ENCODE data around the gene CXXC1.
"Not testable (repeated sequence)": the region's sequence is repeated elsewhere in the genome, so short reads cannot be mapped to it uniquely, and the experiment has no call there.

CXXC1 gene

DNA sequence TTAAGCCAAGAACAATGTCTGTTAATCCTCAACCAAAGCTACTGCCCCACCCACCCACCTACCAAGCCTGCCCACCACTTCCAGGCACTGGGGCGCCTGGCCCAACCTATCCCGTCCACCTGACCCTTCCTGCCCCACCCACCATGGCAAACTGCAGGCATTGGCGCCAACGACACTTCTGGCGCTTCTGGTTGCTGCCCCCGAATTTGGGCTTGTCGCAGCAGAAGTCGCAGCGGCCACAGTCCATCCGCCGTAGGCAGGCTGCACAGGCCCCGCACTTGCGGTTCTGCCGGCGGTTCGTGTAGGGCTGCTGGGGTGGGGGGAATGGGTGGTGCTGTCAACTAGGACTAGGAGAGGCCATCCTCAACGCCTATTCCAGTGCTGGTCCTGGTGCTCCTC lies 13.4 kb downstream of the CXXC1 start:
- H3K27me3 Mint-ChIP-seq = no peaks in the 10 kb centered on the region
- H3K4me1 Mint-ChIP-seq (ENCODE audit: low read depth) = peaks cover 11% of the 10 kb centered on the region
- no peak for DNase-seq
- no peak overlapping the region for H3K4me3 Mint-ChIP-seq
- H3K9me3 Mint-ChIP-seq = no peaks in the 10 kb centered on the region
- peaks cover 91% of the 10 kb centered on the region for H3K36me3 Mint-ChIP-seq (ENCODE audit: low read depth)
- no peak overlapping the region for H3K27ac Mint-ChIP-seq

GRCh38 chr18:50273203-50274043 lies 14.1 kb downstream of the CXXC1 start:
- no peak overlapping the region for H3K4me3 Mint-ChIP-seq
- no peak for DNase-seq
- H3K4me1 Mint-ChIP-seq (ENCODE audit: low read depth) = peaks cover 10% of the 10 kb centered on the region
- H3K27ac Mint-ChIP-seq = no peak overlapping the region
- H3K27me3 Mint-ChIP-seq = no peaks in the 10 kb centered on the region
- H3K9me3 Mint-ChIP-seq = no peaks in the 10 kb centered on the region
- peaks cover 90% of the 10 kb centered on the region for H3K36me3 Mint-ChIP-seq (ENCODE audit: low read depth)

DNA sequence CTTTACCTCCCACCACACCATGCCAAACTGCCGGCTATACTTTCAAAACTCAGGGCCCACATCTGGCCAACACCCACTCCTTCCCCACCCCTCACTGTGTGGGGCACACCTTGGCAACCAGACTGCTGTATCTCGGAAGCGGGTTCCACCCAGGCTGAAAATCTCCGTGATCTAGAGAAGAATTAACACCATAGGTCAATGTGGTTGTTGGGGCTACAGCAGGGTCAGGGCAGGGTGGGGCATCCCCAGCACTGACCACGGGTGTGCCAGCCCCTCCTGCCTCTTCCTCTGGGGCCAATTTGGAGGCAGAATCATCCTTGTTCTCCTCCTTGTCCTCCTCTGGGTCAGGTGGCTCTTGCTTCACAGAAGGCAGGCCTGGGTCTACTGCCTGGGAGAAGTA lies 14.9 kb downstream of the CXXC1 start:
- no peaks in the 10 kb centered on the region for H3K27me3 Mint-ChIP-seq
- H3K4me3 Mint-ChIP-seq = no peak overlapping the region
- no peaks in the 10 kb centered on the region for H3K9me3 Mint-ChIP-seq
- DNase-seq = no peak
- H3K4me1 Mint-ChIP-seq (ENCODE audit: low read depth) = peaks cover 16% of the 10 kb centered on the region
- peaks cover 86% of the 10 kb centered on the region for H3K36me3 Mint-ChIP-seq (ENCODE audit: low read depth)
- H3K27ac Mint-ChIP-seq = peak overlapping the region; percentile 29

DNA sequence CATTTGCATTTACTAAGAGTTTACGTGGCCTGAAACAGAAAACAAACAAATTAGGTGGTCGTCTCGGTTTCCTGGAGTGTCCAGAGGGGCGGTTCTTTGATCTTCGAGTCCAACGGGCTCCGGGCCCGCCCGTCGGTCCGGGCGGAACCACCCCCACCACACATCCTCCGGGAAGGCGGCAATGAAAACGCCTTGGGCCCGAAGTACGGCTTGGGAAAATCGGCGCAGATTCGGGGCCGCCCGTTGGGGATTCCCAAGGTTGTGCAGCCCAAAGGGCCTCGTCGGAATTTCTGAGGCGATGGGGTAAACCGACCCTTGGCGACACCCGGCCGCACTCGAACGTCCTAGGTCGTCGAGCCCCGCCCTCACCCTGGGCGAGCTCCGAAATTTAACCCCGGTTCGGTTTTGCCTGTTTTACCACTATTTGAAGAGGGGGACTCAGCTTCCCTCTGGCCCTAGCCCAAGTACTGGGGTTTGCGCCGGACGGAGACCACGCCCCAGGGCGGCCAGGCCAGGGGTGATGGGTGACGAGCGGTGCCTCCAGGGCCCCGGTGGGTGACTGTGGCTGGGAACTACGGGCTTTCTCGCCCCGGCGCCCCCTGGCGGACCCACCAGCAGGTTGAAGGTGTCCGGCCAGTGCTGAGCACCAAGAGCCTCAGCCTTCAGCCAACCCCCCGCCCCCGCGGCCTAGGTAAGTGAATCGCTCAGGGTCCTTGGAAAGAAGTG lies 19.3 kb downstream of the CXXC1 start:
- H3K36me3 Mint-ChIP-seq (ENCODE audit: low read depth) = peaks cover 50% of the 10 kb centered on the region
- peak overlapping the region; percentile 74 for H3K4me3 Mint-ChIP-seq
- no peaks in the 10 kb centered on the region for H3K27me3 Mint-ChIP-seq
- H3K27ac Mint-ChIP-seq = peak overlapping the region; percentile 77
- H3K4me1 Mint-ChIP-seq (ENCODE audit: low read depth) = peaks cover 37% of the 10 kb centered on the region
- H3K9me3 Mint-ChIP-seq = no peaks in the 10 kb centered on the region
- peak; percentile 87 for DNase-seq

- H3K4me1 Mint-ChIP-seq (ENCODE audit: low read depth) = peaks cover 37% of the 10 kb centered on the region
- no peaks in the 10 kb centered on the region for H3K9me3 Mint-ChIP-seq
- H3K36me3 Mint-ChIP-seq (ENCODE audit: low read depth) = peaks cover 31% of the 10 kb centered on the region
- peak within 1 kb of the TSS; percentile 85 for H3K27ac Mint-ChIP-seq
- H3K4me3 Mint-ChIP-seq = peak within 1 kb of the TSS; percentile 80
- DNase-seq = peak; percentile 90
- no peaks in the 10 kb centered on the region for H3K27me3 Mint-ChIP-seq
These were observed 21.2 kb downstream of the CXXC1 start, which contains the start of gene CFAP53 for GRCh38 chr18:50266248-50266704. CFAP53 (minus strand) TSS chr18:50266495; CDS start chr18:50266404, 91 bp downstream.

- DNase-seq = no peak
- Mint-ChIP-seq H3K36me3 (ENCODE audit: low read depth) (peaks cover 6% of the 10 kb centered on the region), H3K4me3 (no peak overlapping the region), H3K4me1 (ENCODE audit: low read depth) (peaks cover 24% of the 10 kb centered on the region), H3K27me3 (no peaks in the 10 kb centered on the region), H3K9me3 (no peaks in the 10 kb centered on the region), H3K27ac (no peak overlapping the region)
These were observed 24.5 kb downstream of the CXXC1 start for GRCh38 chr18:50262977-50263376.

DNA sequence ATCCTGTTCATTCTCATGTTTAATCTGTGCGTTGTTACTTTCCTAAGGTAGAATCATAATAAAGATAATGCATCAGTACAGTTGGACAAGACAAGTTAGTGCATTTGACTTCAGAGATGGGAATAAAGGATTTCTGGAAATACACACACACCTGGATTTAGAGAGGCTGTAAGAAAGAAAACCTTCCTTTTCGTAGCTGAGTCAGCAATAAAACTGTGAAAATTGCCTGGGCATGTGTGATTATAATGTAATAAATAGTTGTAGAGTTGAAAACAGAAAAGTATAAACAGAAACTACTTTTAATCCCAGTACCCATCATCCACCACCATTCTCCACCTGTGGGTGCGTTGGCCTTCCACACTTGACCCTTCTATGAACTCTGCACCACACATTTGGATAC lies 36.6 kb downstream of the CXXC1 start:
- Mint-ChIP-seq H3K27ac (no peak overlapping the region), H3K36me3 (ENCODE audit: low read depth) (no peaks in the 10 kb centered on the region), H3K27me3 (no peaks in the 10 kb centered on the region), H3K4me1 (ENCODE audit: low read depth) (peaks cover 2% of the 10 kb centered on the region), H3K9me3 (no peaks in the 10 kb centered on the region), H3K4me3 (no peak overlapping the region)
- DNase-seq = no peak

GRCh38 chr18:50249576-50249975 lies 37.9 kb downstream of the CXXC1 start:
- H3K27me3 Mint-ChIP-seq = no peaks in the 10 kb centered on the region
- H3K36me3 Mint-ChIP-seq (ENCODE audit: low read depth) = no peaks in the 10 kb centered on the region
- no peaks in the 10 kb centered on the region for H3K9me3 Mint-ChIP-seq
- H3K27ac Mint-ChIP-seq = no peak overlapping the region
- peaks cover 2% of the 10 kb centered on the region for H3K4me1 Mint-ChIP-seq (ENCODE audit: low read depth)
- no peak overlapping the region for H3K4me3 Mint-ChIP-seq
- no peak for DNase-seq

GRCh38 chr18:50247561-50247960 lies 39.9 kb downstream of the CXXC1 start:
- peaks cover 2% of the 10 kb centered on the region for H3K4me1 Mint-ChIP-seq (ENCODE audit: low read depth)
- no peak for DNase-seq
- H3K36me3 Mint-ChIP-seq (ENCODE audit: low read depth) = no peaks in the 10 kb centered on the region
- no peak overlapping the region for H3K4me3 Mint-ChIP-seq
- H3K27me3 Mint-ChIP-seq = no peaks in the 10 kb centered on the region
- H3K27ac Mint-ChIP-seq = no peak overlapping the region
- H3K9me3 Mint-ChIP-seq = peaks cover under 1% of the 10 kb centered on the region

DNA sequence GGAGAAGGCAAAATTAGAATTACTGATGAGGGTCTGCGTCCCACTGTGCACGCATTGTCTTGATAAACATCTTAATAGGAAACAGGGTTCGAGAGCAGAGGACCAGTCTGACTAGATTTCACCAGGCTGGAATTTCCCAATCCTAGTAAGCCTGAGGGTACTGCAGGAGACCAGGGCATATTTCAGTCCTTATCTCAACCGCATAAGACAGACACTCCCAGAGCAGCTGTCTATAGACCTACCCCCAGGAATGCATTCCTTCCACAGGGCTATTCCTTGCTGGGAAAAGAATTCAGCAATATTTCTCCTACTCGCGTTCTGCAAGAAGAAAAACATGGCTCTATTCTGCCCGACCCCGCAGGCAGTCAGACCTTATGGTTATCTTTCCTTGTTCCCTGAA lies 45.7 kb downstream of the CXXC1 start:
- not testable (repeated sequence) for H3K4me3 Mint-ChIP-seq; H3K27ac Mint-ChIP-seq; H3K4me1 Mint-ChIP-seq (ENCODE audit: low read depth)

DNA sequence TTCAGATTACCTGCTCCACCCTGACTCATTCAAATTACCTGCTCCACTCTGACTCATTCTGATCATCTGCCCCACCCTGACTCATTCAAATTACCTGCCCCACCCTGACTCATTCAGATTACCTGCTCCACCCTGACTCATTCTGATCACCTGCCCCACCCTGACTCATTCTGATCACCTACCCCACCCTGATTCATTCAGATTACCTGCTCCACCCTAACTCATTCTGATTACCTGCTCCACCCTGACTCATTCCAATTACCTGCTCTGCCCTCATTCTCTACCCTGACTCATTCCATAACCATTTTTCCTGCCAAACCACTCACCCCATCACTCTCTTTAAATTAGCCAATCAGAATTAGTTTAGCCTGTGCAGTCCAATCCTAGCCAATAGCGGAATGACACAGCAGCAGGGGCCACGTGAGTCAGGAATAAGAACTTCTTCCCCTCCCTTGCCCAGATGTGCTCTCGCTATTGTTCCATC lies 47.4 kb downstream of the CXXC1 start:
- peaks cover 5% of the 10 kb centered on the region for H3K36me3 Mint-ChIP-seq (ENCODE audit: low read depth)
- peaks cover 8% of the 10 kb centered on the region for H3K4me1 Mint-ChIP-seq (ENCODE audit: low read depth)
- peaks cover 27% of the 10 kb centered on the region for H3K9me3 Mint-ChIP-seq
- DNase-seq = no peak
- no peak overlapping the region for H3K4me3 Mint-ChIP-seq
- H3K27me3 Mint-ChIP-seq = peaks cover 8% of the 10 kb centered on the region
- peak overlapping the region; percentile 51 for H3K27ac Mint-ChIP-seq

More for the DNA sequence above, 45.7 kb downstream of the CXXC1 start:
- DNase-seq; H3K27me3 Mint-ChIP-seq; H3K36me3 Mint-ChIP-seq (ENCODE audit: low read depth): not testable (repeated sequence)
- H3K9me3 Mint-ChIP-seq = peaks cover 27% of the 10 kb centered on the region

GRCh38 chr18:50232419-50232818 lies 55.1 kb downstream of the CXXC1 start:
- no peaks in the 10 kb centered on the region for H3K36me3 Mint-ChIP-seq (ENCODE audit: low read depth)
- H3K9me3 Mint-ChIP-seq = no peaks in the 10 kb centered on the region
- peaks cover 6% of the 10 kb centered on the region for H3K4me1 Mint-ChIP-seq (ENCODE audit: low read depth)
- H3K4me3 Mint-ChIP-seq = no peak overlapping the region
- DNase-seq = no peak
- H3K27me3 Mint-ChIP-seq = peaks cover 5% of the 10 kb centered on the region
- no peak overlapping the region for H3K27ac Mint-ChIP-seq

Measured in activated T-cell treated with anti-CD3 and anti-CD28 coated beads, Interleukin-2, amount 50 U/mL, for 24 hours (primary cell).